Stomach (tissue), 9 donors: ENCODE results near the gene TMEM236. TPM values are rescaled to one million over a fixed set of nuclear protein-coding genes. Genes with fewer than 3 reads are reported as not detected.

Experiments used
- DNase-seq, 2 donors: peaks; one replicate each; pipeline versions ENCODE4 v3.0.0 to v3.0.0-alpha.2; 2013 to 2019
- H3K27ac ChIP-seq, 5 donors: fragments of 200-600 bp in 4 of 5; sonication (generic) in 4 of 5; one replicate each; pipeline ENCODE4 v1.5.1; 2013 to 2019; ENCODE audit warnings: mild to moderate bottlenecking in 1 of 5, moderate library complexity in 1 of 5
- H3K27me3 ChIP-seq, 3 donors: fragments of 200-600 bp; sonication (generic); one replicate each; pipeline ENCODE4 v1.5.1; 2017 to 2019; ENCODE audit warnings: mixed run types in 1 of 3
- H3K36me3 ChIP-seq, 4 donors: fragments of 200-600 bp; sonication (generic); 1 replicate in 3 of 4; 2 replicates in 1 of 4; pipeline ENCODE4 v1.5.1; 2016 to 2019
- H3K4me1 ChIP-seq, 4 donors: fragments of 200-600 bp; sonication (generic); one replicate each; pipeline ENCODE4 v1.5.1; 2016 to 2019
- H3K4me3 ChIP-seq, 4 donors: fragments of 200-600 bp; sonication (generic) in 3 of 4; one replicate each; pipeline ENCODE4 v1.5.1; 2016 to 2019; ENCODE audit warnings: mild to moderate bottlenecking in 1 of 4
- H3K9me3 ChIP-seq, 4 donors: fragments of 200-600 bp; sonication (generic); one replicate each; pipeline ENCODE4 v1.5.1; 2016 to 2019
- EP300 ChIP-seq: sonication (generic); formaldehyde crosslinking; IDR thresholded peaks from one replicate; pipeline ENCODE4 v1.6.1; 2017; ENCODE audit warnings: antibody characterized with exemption
- POLR2A ChIP-seq, 4 donors: fragments of 450-650 bp; IDR thresholded peaks; one replicate each; pipeline ENCODE4 v1.6.1; 2016; ENCODE audit warnings: antibody characterized with exemption in 4 of 4, control low read depth in 2 of 4, mild to moderate bottlenecking in 1 of 4, moderate library complexity in 1 of 4
- POLR2AphosphoS5 ChIP-seq, 3 donors: sonication (generic); formaldehyde crosslinking; IDR thresholded peaks; one replicate each; pipeline ENCODE4 v1.6.1; 2016; ENCODE audit warnings: antibody characterized with exemption in 3 of 3
- WGBS, 5 donors: extraction: QIAGEN DNeasy Blood & Tissue Kit in 3 of 5; methylation state at CpG; one replicate each; pipeline versions ENCODE4 v1.1.5 to v1.1.7; 2013 to 2018; 5-methylcytosine and 5-hydroxymethylcytosine counted together
- intact Hi-C: fragments of 100-400 bp; cut with DNase I; formaldehyde crosslinking; loops from one replicate; pipeline ENCODE4 v1.15.1; 2023; ENCODE audit warnings: low total_unique reads
- polyA plus RNA-seq, 3 donors: library from polyadenylated mRNA; stranded (reverse); fragments of 200-250 nt; gene quantifications; one replicate each; pipeline ENCODE4 v1.2.3, GENCODE V29; 2013
- total RNA-seq, 5 donors: library from RNA; depleted of rRNA; stranded (reverse); fragments of >200 nt; gene quantifications; one replicate each; pipeline versions ENCODE4 v1.1.0 to v1.2.3, GENCODE V29; 2014 to 2016
- TF ChIP-seq, protein P1 (sequence below), 7 experiments: fragments of 450-650 bp in 4 of 7; fragments of 200-600 bp in 3 of 7; sonication (generic) in 3 of 7; IDR thresholded peaks; one replicate each; pipeline ENCODE4 v1.5.1; 2016 to 2019; ENCODE audit warnings: antibody characterized with exemption in 7 of 7, control low read depth in 2 of 7, mild to moderate bottlenecking in 1 of 7
- donor health status: healthy with polysubstance abuse.
- donor health status: Bipolar disorder and iron deficiency.
- donor health status: healthy.

Gene TMEM236
- total and polyA plus RNA-seq, 8 donors: 0.08 to 9.6 (median 1.3) TPM; not detected in 2

DNA sequence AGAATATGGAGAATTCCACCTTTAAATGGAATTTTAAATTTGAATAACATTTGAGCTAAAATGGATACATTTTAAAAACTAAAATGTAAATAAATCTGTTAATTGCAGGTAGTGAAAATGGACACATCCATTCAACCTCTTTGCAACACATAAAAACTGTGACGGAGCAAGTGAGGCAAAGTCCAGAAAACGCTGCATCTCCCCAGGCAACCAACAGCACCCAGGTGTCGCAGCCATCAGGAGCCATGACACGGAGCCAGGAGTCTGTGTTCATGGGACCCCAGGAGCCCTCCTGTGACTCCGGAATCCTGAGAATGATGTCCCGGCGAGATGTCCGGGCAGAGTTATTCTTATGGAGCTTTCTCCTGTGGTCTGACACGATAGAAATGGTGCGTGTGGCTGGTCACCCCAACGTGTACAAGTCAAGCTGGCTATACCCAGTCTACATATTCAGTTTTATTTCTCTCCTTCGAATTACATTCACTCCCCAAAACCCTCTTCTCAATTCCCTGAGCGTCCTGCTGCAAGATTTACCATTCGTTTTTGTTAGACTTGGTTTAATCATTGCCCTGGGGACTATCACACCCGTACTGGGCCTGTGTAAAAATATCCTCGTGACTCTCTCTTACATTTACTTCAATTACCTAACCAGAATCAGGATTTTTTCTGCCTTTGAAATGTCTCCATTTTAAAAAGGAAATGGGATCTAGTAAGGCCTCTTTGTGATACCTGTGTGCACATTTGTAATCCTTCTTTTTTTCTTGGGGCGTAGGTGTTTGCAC lies 44.0 kb downstream of the TMEM236 start:
- Histone ChIP-seq H3K27ac (no peak overlapping the region), H3K4me1 (peaks cover 0 to 21% (median 11%) of the 10 kb centered on the region in 4 donors), H3K4me3 (no peak overlapping the region), H3K36me3 (no peaks in the 10 kb centered on the region), H3K9me3 (no peaks in the 10 kb centered on the region), H3K27me3 (no peaks in the 10 kb centered on the region)
- intact Hi-C loops: no loop called here
- no peak for DNase-seq
- WGBS, 5 donors: 75 to 82% (median 79%) methylated on average over 17 of the region's 17 CpGs
- no peak for TF ChIP-seq POLR2AphosphoS5 (IDR thresholded peaks at IDR 0.05)
- no peak for TF ChIP-seq EP300
- TF ChIP-seq, protein P1, sequence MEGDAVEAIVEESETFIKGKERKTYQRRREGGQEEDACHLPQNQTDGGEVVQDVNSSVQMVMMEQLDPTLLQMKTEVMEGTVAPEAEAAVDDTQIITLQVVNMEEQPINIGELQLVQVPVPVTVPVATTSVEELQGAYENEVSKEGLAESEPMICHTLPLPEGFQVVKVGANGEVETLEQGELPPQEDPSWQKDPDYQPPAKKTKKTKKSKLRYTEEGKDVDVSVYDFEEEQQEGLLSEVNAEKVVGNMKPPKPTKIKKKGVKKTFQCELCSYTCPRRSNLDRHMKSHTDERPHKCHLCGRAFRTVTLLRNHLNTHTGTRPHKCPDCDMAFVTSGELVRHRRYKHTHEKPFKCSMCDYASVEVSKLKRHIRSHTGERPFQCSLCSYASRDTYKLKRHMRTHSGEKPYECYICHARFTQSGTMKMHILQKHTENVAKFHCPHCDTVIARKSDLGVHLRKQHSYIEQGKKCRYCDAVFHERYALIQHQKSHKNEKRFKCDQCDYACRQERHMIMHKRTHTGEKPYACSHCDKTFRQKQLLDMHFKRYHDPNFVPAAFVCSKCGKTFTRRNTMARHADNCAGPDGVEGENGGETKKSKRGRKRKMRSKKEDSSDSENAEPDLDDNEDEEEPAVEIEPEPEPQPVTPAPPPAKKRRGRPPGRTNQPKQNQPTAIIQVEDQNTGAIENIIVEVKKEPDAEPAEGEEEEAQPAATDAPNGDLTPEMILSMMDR (IDR thresholded peaks at IDR 0.05): no peak
- TF ChIP-seq POLR2A (IDR thresholded peaks at IDR 0.05): no peak

DNA sequence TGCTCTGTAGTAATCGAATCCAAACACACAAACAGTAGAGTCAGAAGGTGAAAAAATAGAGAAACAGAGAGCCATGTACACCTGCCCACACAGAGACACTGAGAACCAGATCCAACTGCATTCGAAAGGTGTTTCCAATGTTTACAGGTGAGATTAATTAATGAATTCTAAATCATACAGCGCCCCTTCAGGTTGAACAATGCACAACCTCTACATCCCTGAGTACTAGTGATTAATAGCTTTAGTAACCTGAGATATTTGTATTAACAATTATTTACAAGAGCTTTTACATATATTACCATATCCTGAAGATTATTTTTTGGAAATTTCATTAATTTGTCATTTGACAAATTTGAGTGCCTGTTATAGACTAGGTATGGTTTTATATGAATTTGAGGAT lies 49.5 kb downstream of the TMEM236 start:
- no peaks in the 10 kb centered on the region for H3K36me3 ChIP-seq
- TF ChIP-seq EP300 (no peak), POLR2AphosphoS5 (IDR thresholded peaks at IDR 0.05) (no peak), POLR2A (IDR thresholded peaks at IDR 0.05) (no peak)
- TF ChIP-seq, protein P1 (IDR thresholded peaks at IDR 0.05): no peak
- no peaks in the 10 kb centered on the region for H3K9me3 ChIP-seq
- WGBS, 5 donors: 70 to 84% (median 79%) methylated on average over 3 of the region's 3 CpGs
- intact Hi-C loops: no loop called here
- H3K27me3 ChIP-seq: no peaks in the 10 kb centered on the region
- H3K4me3 ChIP-seq: no peak overlapping the region
- no peak overlapping the region for H3K27ac ChIP-seq
- no peak for DNase-seq
- H3K4me1 ChIP-seq: no peaks in the 10 kb centered on the region

DNA sequence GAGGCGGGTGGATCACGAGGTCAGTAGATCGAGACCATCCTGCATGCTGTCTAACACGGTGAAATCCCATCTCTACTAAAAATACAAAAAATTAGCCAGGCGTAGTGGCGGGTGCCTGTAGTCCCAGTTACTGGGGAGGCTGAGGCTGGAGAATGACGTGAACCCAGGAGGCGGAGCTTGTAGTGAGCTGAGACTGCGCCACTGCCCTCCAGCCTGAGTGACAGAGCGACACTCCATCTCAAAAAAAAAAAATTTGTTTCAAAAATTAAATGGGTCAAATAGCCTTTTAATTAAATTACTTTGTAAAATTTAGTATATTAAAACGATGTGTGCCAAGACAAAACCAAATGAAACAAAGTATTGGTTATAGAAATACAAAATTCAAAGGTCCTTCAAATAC lies 50.3 kb downstream of the TMEM236 start:
- TF ChIP-seq POLR2A (IDR thresholded peaks at IDR 0.05) (no peak), POLR2AphosphoS5 (IDR thresholded peaks at IDR 0.05) (no peak), EP300 (no peak)
- TF ChIP-seq, protein P1 (IDR thresholded peaks at IDR 0.05): no peak
- H3K9me3 ChIP-seq: no peaks in the 10 kb centered on the region
- H3K36me3 ChIP-seq: no peaks in the 10 kb centered on the region
- no peaks in the 10 kb centered on the region for H3K4me1 ChIP-seq
- WGBS, 5 donors: 93 to 95% (median 94%) methylated on average over 11 of the region's 11 CpGs
- H3K27me3 ChIP-seq: no peaks in the 10 kb centered on the region
- H3K4me3 ChIP-seq: no peak overlapping the region
- DNase-seq: no peak
- intact Hi-C loops: no loop called here
- H3K27ac ChIP-seq: no peak overlapping the region

DNA sequence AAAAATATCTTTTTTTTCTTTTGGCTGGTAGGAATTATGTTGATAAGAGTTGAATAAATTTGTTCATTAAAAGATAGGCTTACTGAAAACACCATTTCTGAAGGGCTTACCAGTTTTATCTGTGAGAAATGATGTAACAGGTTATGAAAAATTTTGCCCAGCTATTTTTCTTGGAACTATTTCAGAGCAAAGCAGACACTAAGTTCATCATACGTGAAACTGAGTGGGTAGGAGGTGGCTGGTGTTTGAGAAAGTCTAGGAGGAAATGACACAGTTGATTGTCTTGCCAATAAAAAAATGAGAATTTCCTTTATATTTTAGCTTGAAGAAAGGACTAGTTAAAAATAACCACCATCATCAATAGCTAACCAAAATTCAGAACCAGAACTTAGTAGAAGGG lies 51.0 kb downstream of the TMEM236 start:
- Histone ChIP-seq H3K27me3 (no peaks in the 10 kb centered on the region), H3K27ac (no peak overlapping the region), H3K36me3 (no peaks in the 10 kb centered on the region), H3K9me3 (no peaks in the 10 kb centered on the region), H3K4me3 (no peak overlapping the region), H3K4me1 (no peaks in the 10 kb centered on the region)
- TF ChIP-seq POLR2AphosphoS5 (IDR thresholded peaks at IDR 0.05): no peak
- TF ChIP-seq, protein P1 (IDR thresholded peaks at IDR 0.05): no peak
- TF ChIP-seq POLR2A (IDR thresholded peaks at IDR 0.05): no peak
- no peak for TF ChIP-seq EP300
- no peak for DNase-seq
- intact Hi-C loops: no loop called here
- 13 to 45% (median 38%) methylated on average over 1 of the region's 1 CpG for whole genome bisulfite sequencing, 5 donors
